ENCODE measurements around the gene CNNM4. TPM values are rescaled to one million over a fixed set of nuclear protein-coding genes. Genes with fewer than 3 reads are reported as not detected.

The CNNM4 gene
- polyA plus RNA-seq, 1 donor from 2014 or later, result 7.5 TPM

DNA sequence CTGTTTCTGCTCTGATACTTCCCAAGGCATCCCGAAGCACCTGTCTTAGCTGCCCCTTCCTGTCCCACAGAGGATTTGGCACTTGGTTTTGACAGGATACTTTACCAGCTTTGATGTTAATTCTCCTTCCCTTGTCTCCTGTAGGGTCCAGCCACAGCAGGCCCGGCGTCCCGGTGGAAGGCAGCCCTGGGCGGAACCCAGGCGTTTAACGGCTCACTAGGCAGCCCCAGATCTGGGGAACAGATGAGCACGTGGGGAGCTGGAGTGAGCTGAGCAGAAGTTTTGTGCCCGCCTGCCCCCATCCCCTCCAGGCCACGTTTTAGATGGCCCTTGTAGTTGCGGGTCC lies 71.7 kb downstream of the CNNM4 start:
- no peak for TF ChIP-seq CTCF (IDR thresholded peaks at IDR 0.05; ENCODE audit: poor library complexity, severe bottlenecking)
- no peak for TF ChIP-seq RAD21 (conservative IDR thresholded peaks at IDR 0.05)
- no peak for TF ChIP-seq MXI1 (conservative IDR thresholded peaks at IDR 0.05; ENCODE audit: poor library complexity, severe bottlenecking)
- no peak for TF ChIP-seq EP300 (conservative IDR thresholded peaks at IDR 0.05; ENCODE audit: poor library complexity, severe bottlenecking)
- TF ChIP-seq, protein P1, sequence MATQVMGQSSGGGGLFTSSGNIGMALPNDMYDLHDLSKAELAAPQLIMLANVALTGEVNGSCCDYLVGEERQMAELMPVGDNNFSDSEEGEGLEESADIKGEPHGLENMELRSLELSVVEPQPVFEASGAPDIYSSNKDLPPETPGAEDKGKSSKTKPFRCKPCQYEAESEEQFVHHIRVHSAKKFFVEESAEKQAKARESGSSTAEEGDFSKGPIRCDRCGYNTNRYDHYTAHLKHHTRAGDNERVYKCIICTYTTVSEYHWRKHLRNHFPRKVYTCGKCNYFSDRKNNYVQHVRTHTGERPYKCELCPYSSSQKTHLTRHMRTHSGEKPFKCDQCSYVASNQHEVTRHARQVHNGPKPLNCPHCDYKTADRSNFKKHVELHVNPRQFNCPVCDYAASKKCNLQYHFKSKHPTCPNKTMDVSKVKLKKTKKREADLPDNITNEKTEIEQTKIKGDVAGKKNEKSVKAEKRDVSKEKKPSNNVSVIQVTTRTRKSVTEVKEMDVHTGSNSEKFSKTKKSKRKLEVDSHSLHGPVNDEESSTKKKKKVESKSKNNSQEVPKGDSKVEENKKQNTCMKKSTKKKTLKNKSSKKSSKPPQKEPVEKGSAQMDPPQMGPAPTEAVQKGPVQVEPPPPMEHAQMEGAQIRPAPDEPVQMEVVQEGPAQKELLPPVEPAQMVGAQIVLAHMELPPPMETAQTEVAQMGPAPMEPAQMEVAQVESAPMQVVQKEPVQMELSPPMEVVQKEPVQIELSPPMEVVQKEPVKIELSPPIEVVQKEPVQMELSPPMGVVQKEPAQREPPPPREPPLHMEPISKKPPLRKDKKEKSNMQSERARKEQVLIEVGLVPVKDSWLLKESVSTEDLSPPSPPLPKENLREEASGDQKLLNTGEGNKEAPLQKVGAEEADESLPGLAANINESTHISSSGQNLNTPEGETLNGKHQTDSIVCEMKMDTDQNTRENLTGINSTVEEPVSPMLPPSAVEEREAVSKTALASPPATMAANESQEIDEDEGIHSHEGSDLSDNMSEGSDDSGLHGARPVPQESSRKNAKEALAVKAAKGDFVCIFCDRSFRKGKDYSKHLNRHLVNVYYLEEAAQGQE (IDR thresholded peaks at IDR 0.05; ENCODE audit: borderline replicate concordance), result no peak
- TF ChIP-seq TAF1 (IDR thresholded peaks at IDR 0.05; ENCODE audit: low read depth), result no peak
- no peak for TF ChIP-seq POLR2AphosphoS5 (IDR thresholded peaks at IDR 0.05)
- Histone ChIP-seq H3K27ac (ENCODE audit: low read length) (no peak overlapping the region), H3K4me2 (ENCODE audit: low read length) (no peak overlapping the region)

GRCh38 chr2:96832754-96833507 lies 72.2 kb downstream of the CNNM4 start:
- Histone ChIP-seq H3K27ac (ENCODE audit: low read length) (no peak overlapping the region), H2AFZ (ENCODE audit: low read depth, low read length) (no peak overlapping the region), H3K4me2 (ENCODE audit: low read length) (no peak overlapping the region), H3K9me3 (ENCODE audit: low read length) (no peaks in the 10 kb centered on the region), H3K9ac (ENCODE audit: low read length) (no peak overlapping the region), H3K36me3 (ENCODE audit: insufficient read depth, low read length) (peaks cover 3% of the 10 kb centered on the region), H3F3A (ENCODE audit: insufficient read depth, low read length, poor library complexity, severe bottlenecking) (no peaks in the 10 kb centered on the region), H3K79me2 (replicated peaks; ENCODE audit: insufficient read depth, low read length) (no peaks in the 10 kb centered on the region), H3K9me2 (ENCODE audit: insufficient read depth, low read length) (no peaks in the 10 kb centered on the region), H3K4me3 (ENCODE audit: low read length) (no peak overlapping the region), H4K20me1 (ENCODE audit: insufficient read depth) (no peaks in the 10 kb centered on the region), H3K27me3 (ENCODE audit: insufficient read depth, low read depth, low read length) (no peaks in the 10 kb centered on the region)
- no peak for TF ChIP-seq EZH2 (IDR thresholded peaks at IDR 0.05; ENCODE audit: borderline replicate concordance, insufficient read depth, low read length, poor library complexity, severe bottlenecking)
- TF ChIP-seq EP300 (conservative IDR thresholded peaks at IDR 0.05; ENCODE audit: poor library complexity, severe bottlenecking), result no peak
- TF ChIP-seq, protein P1 (IDR thresholded peaks at IDR 0.05; ENCODE audit: borderline replicate concordance), result no peak
- TF ChIP-seq TAF1 (IDR thresholded peaks at IDR 0.05; ENCODE audit: low read depth), result no peak
- no peak for TF ChIP-seq SMC3 (conservative IDR thresholded peaks at IDR 0.05; ENCODE audit: poor library complexity)
- TF ChIP-seq RAD21 (conservative IDR thresholded peaks at IDR 0.05), result no peak
- no peak for TF ChIP-seq POLR2AphosphoS5 (IDR thresholded peaks at IDR 0.05)
- no peak for TF ChIP-seq MXI1 (conservative IDR thresholded peaks at IDR 0.05; ENCODE audit: poor library complexity, severe bottlenecking)
- no peak for TF ChIP-seq CTCF (IDR thresholded peaks at IDR 0.05; ENCODE audit: poor library complexity, severe bottlenecking)

More for the DNA sequence above, 71.7 kb downstream of the CNNM4 start:
- Histone ChIP-seq H2AFZ (ENCODE audit: low read depth, low read length) (no peak overlapping the region), H3K9me3 (ENCODE audit: low read length) (no peaks in the 10 kb centered on the region), H3K79me2 (replicated peaks; ENCODE audit: insufficient read depth, low read length) (no peaks in the 10 kb centered on the region), H3K9me2 (ENCODE audit: insufficient read depth, low read length) (no peaks in the 10 kb centered on the region), H3K27me3 (ENCODE audit: insufficient read depth, low read depth, low read length) (no peaks in the 10 kb centered on the region), H4K20me1 (ENCODE audit: insufficient read depth) (no peaks in the 10 kb centered on the region), H3K9ac (ENCODE audit: low read length) (no peak overlapping the region), H3K36me3 (ENCODE audit: insufficient read depth, low read length) (peaks cover 3% of the 10 kb centered on the region), H3K4me3 (ENCODE audit: low read length) (no peak overlapping the region), H3F3A (ENCODE audit: insufficient read depth, low read length, poor library complexity, severe bottlenecking) (no peaks in the 10 kb centered on the region)
